Stimulated activated naive CD8-positive, alpha-beta T cell treated with anti-CD3 and anti-CD28 coated beads, Interleukin-15, Interleukin-2, amounts not matched to agents 100 ng/mL and 50 ng/mL, for 24 hours (primary cell): ENCODE results near the gene GFER.
A peak's percentile ranks its signal among the peaks of the same experiment; 100 is the strongest.
"Not testable (repeated sequence)": the region's sequence is repeated elsewhere in the genome, so short reads cannot be mapped to it uniquely, and the experiment has no call there.

Experiments
- H3K27ac Mint-ChIP-seq: one replicate; pipeline ENCODE4 v1.8.0; 2021; ENCODE audit warnings: mild to moderate bottlenecking, mixed read lengths
- H3K27me3 Mint-ChIP-seq: one replicate; pipeline ENCODE4 v1.8.0; 2021; ENCODE audit warnings: mixed read lengths
- H3K36me3 Mint-ChIP-seq: one replicate; pipeline ENCODE4 v1.8.0; 2021; ENCODE audit warnings: low read depth, mixed read lengths
- H3K4me1 Mint-ChIP-seq: one replicate; pipeline ENCODE4 v1.8.0; 2021; ENCODE audit warnings: low read depth, mixed read lengths
- H3K4me3 Mint-ChIP-seq: one replicate; pipeline ENCODE4 v1.8.0; 2021; ENCODE audit warnings: mild to moderate bottlenecking, mixed read lengths
- H3K9me3 Mint-ChIP-seq: one replicate; pipeline ENCODE4 v1.8.0; 2021; ENCODE audit warnings: mixed read lengths

Gene GFER

GRCh38 chr16:2026461-2027023 is 42.5 kb downstream of the GFER start, which contains the start of gene NHERF2:
Gene NHERF2, plus strand, starts transcription at chr16:2026902. Its CDS starts 104 bp downstream, at chr16:2027006.
- Mint-ChIP-seq H3K27me3 (peaks cover 26% of the 10 kb centered on the region), H3K27ac (no peak within 1 kb of the TSS), H3K9me3 (no peaks in the 10 kb centered on the region), H3K4me3 (peak within 1 kb of the TSS; percentile 57), H3K4me1 (peaks cover 18% of the 10 kb centered on the region), H3K36me3 (no peaks in the 10 kb centered on the region)

- no peaks in the 10 kb centered on the region for H3K36me3 Mint-ChIP-seq
- H3K27me3 Mint-ChIP-seq, result peaks cover 21% of the 10 kb centered on the region
- no peak overlapping the region for H3K27ac Mint-ChIP-seq
- H3K4me3 Mint-ChIP-seq, result peak overlapping the region; percentile 57
- no peaks in the 10 kb centered on the region for H3K9me3 Mint-ChIP-seq
- H3K4me1 Mint-ChIP-seq, result peaks cover 18% of the 10 kb centered on the region
Observed at GRCh38 chr16:2027024-2028010, 43.3 kb downstream of the GFER start.

- H3K36me3 Mint-ChIP-seq, result no peaks in the 10 kb centered on the region
- H3K27me3 Mint-ChIP-seq, result peaks cover 16% of the 10 kb centered on the region
- no peaks in the 10 kb centered on the region for H3K9me3 Mint-ChIP-seq
- peaks cover 10% of the 10 kb centered on the region for H3K4me1 Mint-ChIP-seq
- no peak overlapping the region for H3K4me3 Mint-ChIP-seq
- H3K27ac Mint-ChIP-seq, result no peak overlapping the region
Observed at GRCh38 chr16:2028146-2028545, 44.2 kb downstream of the GFER start.

GRCh38 chr16:2028620-2029220 is 44.7 kb downstream of the GFER start:
- no peak overlapping the region for H3K27ac Mint-ChIP-seq
- H3K4me3 Mint-ChIP-seq, result no peak overlapping the region
- H3K9me3 Mint-ChIP-seq, result no peaks in the 10 kb centered on the region
- H3K36me3 Mint-ChIP-seq, result no peaks in the 10 kb centered on the region
- peaks cover 6% of the 10 kb centered on the region for H3K4me1 Mint-ChIP-seq
- H3K27me3 Mint-ChIP-seq, result peaks cover 16% of the 10 kb centered on the region

GRCh38 chr16:2029350-2029749 is 45.4 kb downstream of the GFER start:
- H3K27ac Mint-ChIP-seq, result no peak overlapping the region
- peaks cover 14% of the 10 kb centered on the region for H3K27me3 Mint-ChIP-seq
- H3K4me1 Mint-ChIP-seq, result peaks cover 4% of the 10 kb centered on the region
- H3K4me3 Mint-ChIP-seq, result no peak overlapping the region
- H3K36me3 Mint-ChIP-seq, result no peaks in the 10 kb centered on the region
- no peaks in the 10 kb centered on the region for H3K9me3 Mint-ChIP-seq

GRCh38 chr16:2030036-2030435 is 46.0 kb downstream of the GFER start:
- Mint-ChIP-seq H3K9me3 (no peaks in the 10 kb centered on the region), H3K4me3 (no peak overlapping the region), H3K4me1 (peaks cover 3% of the 10 kb centered on the region), H3K27me3 (peaks cover 13% of the 10 kb centered on the region), H3K27ac (no peak overlapping the region), H3K36me3 (no peaks in the 10 kb centered on the region)

- no peak overlapping the region for H3K27ac Mint-ChIP-seq
- peaks cover 9% of the 10 kb centered on the region for H3K27me3 Mint-ChIP-seq
- no peak overlapping the region for H3K4me3 Mint-ChIP-seq
- peaks cover 3% of the 10 kb centered on the region for H3K4me1 Mint-ChIP-seq
- no peaks in the 10 kb centered on the region for H3K36me3 Mint-ChIP-seq
- H3K9me3 Mint-ChIP-seq, result no peaks in the 10 kb centered on the region
Observed at GRCh38 chr16:2031081-2031577, 47.1 kb downstream of the GFER start.

- peaks cover 2% of the 10 kb centered on the region for H3K4me1 Mint-ChIP-seq
- no peaks in the 10 kb centered on the region for H3K36me3 Mint-ChIP-seq
- no peak overlapping the region for H3K27ac Mint-ChIP-seq
- no peaks in the 10 kb centered on the region for H3K9me3 Mint-ChIP-seq
- peaks cover 7% of the 10 kb centered on the region for H3K27me3 Mint-ChIP-seq
- H3K4me3 Mint-ChIP-seq, result no peak overlapping the region
Observed at GRCh38 chr16:2032285-2033056, 48.5 kb downstream of the GFER start.

GRCh38 chr16:2033057-2033908 is 49.3 kb downstream of the GFER start:
- H3K27me3 Mint-ChIP-seq, result peaks cover 1% of the 10 kb centered on the region
- no peaks in the 10 kb centered on the region for H3K36me3 Mint-ChIP-seq
- H3K27ac Mint-ChIP-seq, result no peak overlapping the region
- H3K9me3 Mint-ChIP-seq, result no peaks in the 10 kb centered on the region
- no peak overlapping the region for H3K4me3 Mint-ChIP-seq
- no peaks in the 10 kb centered on the region for H3K4me1 Mint-ChIP-seq

GRCh38 chr16:2033909-2034695 is 50.1 kb downstream of the GFER start:
- not testable (repeated sequence) for H3K27ac Mint-ChIP-seq, H3K4me3 Mint-ChIP-seq, H3K4me1 Mint-ChIP-seq

GRCh38 chr16:2034696-2035430 is 50.9 kb downstream of the GFER start:
- H3K9me3 Mint-ChIP-seq, result no peaks in the 10 kb centered on the region
- H3K36me3 Mint-ChIP-seq, result no peaks in the 10 kb centered on the region
- no peak overlapping the region for H3K27ac Mint-ChIP-seq
- no peaks in the 10 kb centered on the region for H3K27me3 Mint-ChIP-seq
- H3K4me1 Mint-ChIP-seq, result no peaks in the 10 kb centered on the region
- H3K4me3 Mint-ChIP-seq, result no peak overlapping the region

More at GRCh38 chr16:2033909-2034695, 50.1 kb downstream of the GFER start:
- not testable (repeated sequence) for H3K9me3 Mint-ChIP-seq, H3K36me3 Mint-ChIP-seq, H3K27me3 Mint-ChIP-seq

GRCh38 chr16:2035431-2036199 is 51.6 kb downstream of the GFER start:
- Mint-ChIP-seq H3K27ac (no peak overlapping the region), H3K27me3 (no peaks in the 10 kb centered on the region), H3K36me3 (no peaks in the 10 kb centered on the region), H3K4me1 (no peaks in the 10 kb centered on the region), H3K9me3 (no peaks in the 10 kb centered on the region), H3K4me3 (no peak overlapping the region)
